ENCODE measurements around the gene ATG16L1. TPM values are rescaled to one million over a fixed set of nuclear protein-coding genes. Genes with fewer than 3 reads are reported as not detected.

ATG16L1 gene
- total RNA-seq, 1 experiment from 2014 or later = 20.2 TPM

- H3K36me3 ChIP-seq (ENCODE audit: insufficient read depth, low read length) = peaks cover 51% of the 10 kb centered on the region
- no peak overlapping the region for H3K27ac ChIP-seq (ENCODE audit: low read length)
- no peak overlapping the region for H3K4me2 ChIP-seq (ENCODE audit: low read depth, low read length, poor library complexity, severe bottlenecking)
- H3K4me3 ChIP-seq (ENCODE audit: low read length) = no peak overlapping the region
- H3K9me3 ChIP-seq (ENCODE audit: low read length) = no peaks in the 10 kb centered on the region
- H2AFZ ChIP-seq (ENCODE audit: low read length) = no peak overlapping the region
- H3K4me1 ChIP-seq (ENCODE audit: low read length) = no peaks in the 10 kb centered on the region
- no peaks in the 10 kb centered on the region for H4K20me1 ChIP-seq (ENCODE audit: insufficient read depth, low read depth, low read length)
- no peak overlapping the region for H3K9ac ChIP-seq (ENCODE audit: low read length)
- DNase-seq = no peak
- H3K79me2 ChIP-seq (ENCODE audit: low read length) = peaks cover 4% of the 10 kb centered on the region
- no peaks in the 10 kb centered on the region for H3K27me3 ChIP-seq (ENCODE audit: low read length)
- no peaks in the 10 kb centered on the region for H3K9me2 ChIP-seq (replicated peaks; ENCODE audit: insufficient read depth, low read length)
Measured at GRCh38 chr2:233289648-233290047, 38.2 kb downstream of the ATG16L1 start.

DNA sequence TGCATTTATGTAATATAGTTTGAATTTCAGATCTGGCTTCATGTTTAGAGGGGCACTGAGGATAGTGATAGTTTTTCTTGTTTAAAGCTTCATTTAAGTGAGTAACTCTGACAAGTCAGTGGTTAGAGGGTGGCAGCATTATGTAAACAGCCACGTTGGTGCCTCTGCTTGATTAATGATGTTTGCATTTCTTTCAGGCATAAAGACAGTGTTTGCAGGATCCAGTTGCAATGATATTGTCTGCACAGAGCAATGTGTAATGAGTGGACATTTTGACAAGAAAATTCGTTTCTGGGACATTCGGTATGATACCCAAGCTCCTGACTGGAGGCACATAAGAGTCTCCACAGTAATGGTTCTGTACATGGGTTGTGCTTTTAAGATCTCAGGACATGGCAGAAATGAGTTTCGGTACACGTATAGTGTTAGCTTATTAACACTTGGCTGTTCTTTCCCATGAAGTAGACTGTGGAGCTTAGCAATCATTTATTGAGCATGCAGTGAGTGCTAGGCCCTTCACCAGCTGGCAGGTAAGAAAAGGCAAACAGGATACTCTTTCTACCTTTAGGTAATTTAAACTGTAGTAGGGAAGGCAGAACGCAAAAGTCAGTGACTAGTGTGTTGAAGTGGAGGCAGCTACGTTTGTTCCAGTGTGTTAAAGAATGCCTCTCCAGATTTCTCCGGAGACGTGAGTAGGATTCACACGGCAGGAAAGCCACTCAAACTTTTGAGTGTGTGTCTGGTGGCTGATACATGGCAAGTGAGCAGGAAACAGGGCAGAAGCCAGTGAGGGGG is 38.8 kb downstream of the ATG16L1 start:
- H3K27ac ChIP-seq (ENCODE audit: low read length) = no peak overlapping the region
- H3K4me2 ChIP-seq (ENCODE audit: low read depth, low read length, poor library complexity, severe bottlenecking) = no peak overlapping the region
- no peaks in the 10 kb centered on the region for H3K9me3 ChIP-seq (ENCODE audit: low read length)
- no peak for DNase-seq
- no peaks in the 10 kb centered on the region for H3K27me3 ChIP-seq (ENCODE audit: low read length)
- H3K4me3 ChIP-seq (ENCODE audit: low read length) = no peak overlapping the region
- no peaks in the 10 kb centered on the region for H4K20me1 ChIP-seq (ENCODE audit: insufficient read depth, low read depth, low read length)
- no peaks in the 10 kb centered on the region for H3K4me1 ChIP-seq (ENCODE audit: low read length)
- H2AFZ ChIP-seq (ENCODE audit: low read length) = no peak overlapping the region
- H3K9me2 ChIP-seq (replicated peaks; ENCODE audit: insufficient read depth, low read length) = no peaks in the 10 kb centered on the region
- H3K9ac ChIP-seq (ENCODE audit: low read length) = no peak overlapping the region
- H3K79me2 ChIP-seq (ENCODE audit: low read length) = peaks cover 4% of the 10 kb centered on the region
- peaks cover 45% of the 10 kb centered on the region for H3K36me3 ChIP-seq (ENCODE audit: insufficient read depth, low read length)

GRCh38 chr2:233295891-233296290 is 44.4 kb downstream of the ATG16L1 start:
- H3K9me2 ChIP-seq (replicated peaks; ENCODE audit: insufficient read depth, low read length) = no peaks in the 10 kb centered on the region
- no peaks in the 10 kb centered on the region for H3K9me3 ChIP-seq (ENCODE audit: low read length)
- H3K27me3 ChIP-seq (ENCODE audit: low read length) = no peaks in the 10 kb centered on the region
- no peaks in the 10 kb centered on the region for H3K4me1 ChIP-seq (ENCODE audit: low read length)
- no peaks in the 10 kb centered on the region for H3K79me2 ChIP-seq (ENCODE audit: low read length)
- H3K9ac ChIP-seq (ENCODE audit: low read length) = no peak overlapping the region
- no peak overlapping the region for H3K4me2 ChIP-seq (ENCODE audit: low read depth, low read length, poor library complexity, severe bottlenecking)
- no peak overlapping the region for H3K27ac ChIP-seq (ENCODE audit: low read length)
- no peaks in the 10 kb centered on the region for H4K20me1 ChIP-seq (ENCODE audit: insufficient read depth, low read depth, low read length)
- H3K4me3 ChIP-seq (ENCODE audit: low read length) = no peak overlapping the region
- DNase-seq = no peak
- peaks cover 17% of the 10 kb centered on the region; the same call in 1 of the 2 replicates for H3K36me3 ChIP-seq (ENCODE audit: insufficient read depth, low read length)
- H2AFZ ChIP-seq (ENCODE audit: low read length) = no peak overlapping the region

DNA sequence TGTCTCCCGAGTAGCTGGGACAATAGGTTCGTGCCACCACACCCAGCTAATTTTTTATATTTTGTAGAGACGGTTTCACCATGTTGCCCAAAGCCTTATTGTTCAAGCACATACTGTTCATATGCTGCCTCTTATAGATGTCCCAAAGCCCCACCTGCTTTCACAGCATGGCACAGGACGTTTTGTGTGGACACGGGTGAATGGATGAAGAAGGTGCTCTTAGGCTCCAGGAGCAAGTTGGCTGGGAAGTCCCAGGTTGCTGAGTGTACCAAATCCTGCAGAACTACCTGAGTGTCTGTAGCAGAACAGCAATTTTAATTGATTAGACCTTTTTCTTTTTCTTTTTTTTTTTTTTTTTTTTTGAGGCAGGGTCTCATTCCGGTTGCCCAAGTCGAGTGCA is 45.6 kb downstream of the ATG16L1 start:
- Histone ChIP-seq H3K27me3 (ENCODE audit: low read length) (no peaks in the 10 kb centered on the region), H4K20me1 (ENCODE audit: insufficient read depth, low read depth, low read length) (no peaks in the 10 kb centered on the region), H3K4me3 (ENCODE audit: low read length) (no peak overlapping the region), H3K9me2 (replicated peaks; ENCODE audit: insufficient read depth, low read length) (no peaks in the 10 kb centered on the region), H3K79me2 (ENCODE audit: low read length) (no peaks in the 10 kb centered on the region), H3K27ac (ENCODE audit: low read length) (no peak overlapping the region), H3K9ac (ENCODE audit: low read length) (no peak overlapping the region), H2AFZ (ENCODE audit: low read length) (no peak overlapping the region), H3K36me3 (ENCODE audit: insufficient read depth, low read length) (0 out of 2 replicates have a peak, but pooled peaks cover 6% of the 10 kb centered on the region), H3K9me3 (ENCODE audit: low read length) (no peaks in the 10 kb centered on the region), H3K4me2 (ENCODE audit: low read depth, low read length, poor library complexity, severe bottlenecking) (no peak overlapping the region), H3K4me1 (ENCODE audit: low read length) (no peaks in the 10 kb centered on the region)
- DNase-seq = no peak

DNA sequence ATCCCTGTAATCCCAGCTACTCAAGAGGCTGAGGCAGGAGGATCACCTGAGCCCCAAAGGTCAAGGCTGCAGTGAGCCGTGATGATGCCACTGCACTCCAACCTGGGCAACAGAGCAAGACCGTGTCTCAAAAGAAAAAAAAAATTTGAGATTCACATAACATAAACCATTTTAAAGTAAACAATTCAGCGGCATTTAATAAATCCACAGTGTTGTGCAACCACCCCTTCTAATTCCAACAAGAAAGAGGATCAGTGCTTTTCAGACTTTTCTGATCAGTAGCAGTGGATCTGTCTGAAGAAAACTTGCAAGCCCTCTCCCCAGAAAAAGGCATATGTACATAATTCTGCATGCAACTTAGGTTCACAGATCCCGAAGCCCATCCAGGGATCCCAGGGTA is 48.9 kb downstream of the ATG16L1 start:
- H2AFZ ChIP-seq (ENCODE audit: low read length) = no peak overlapping the region
- H3K79me2 ChIP-seq (ENCODE audit: low read length) = no peaks in the 10 kb centered on the region
- DNase-seq = no peak
- no peaks in the 10 kb centered on the region for H4K20me1 ChIP-seq (ENCODE audit: insufficient read depth, low read depth, low read length)
- H3K27me3 ChIP-seq (ENCODE audit: low read length) = no peaks in the 10 kb centered on the region
- H3K4me2 ChIP-seq (ENCODE audit: low read depth, low read length, poor library complexity, severe bottlenecking) = no peak overlapping the region
- H3K9me3 ChIP-seq (ENCODE audit: low read length) = no peaks in the 10 kb centered on the region
- H3K4me3 ChIP-seq (ENCODE audit: low read length) = no peak overlapping the region
- no peak overlapping the region for H3K9ac ChIP-seq (ENCODE audit: low read length)
- H3K9me2 ChIP-seq (replicated peaks; ENCODE audit: insufficient read depth, low read length) = no peaks in the 10 kb centered on the region
- H3K4me1 ChIP-seq (ENCODE audit: low read length) = no peaks in the 10 kb centered on the region
- no peaks in the 10 kb centered on the region for H3K36me3 ChIP-seq (ENCODE audit: insufficient read depth, low read length)
- no peak overlapping the region for H3K27ac ChIP-seq (ENCODE audit: low read length)

DNA sequence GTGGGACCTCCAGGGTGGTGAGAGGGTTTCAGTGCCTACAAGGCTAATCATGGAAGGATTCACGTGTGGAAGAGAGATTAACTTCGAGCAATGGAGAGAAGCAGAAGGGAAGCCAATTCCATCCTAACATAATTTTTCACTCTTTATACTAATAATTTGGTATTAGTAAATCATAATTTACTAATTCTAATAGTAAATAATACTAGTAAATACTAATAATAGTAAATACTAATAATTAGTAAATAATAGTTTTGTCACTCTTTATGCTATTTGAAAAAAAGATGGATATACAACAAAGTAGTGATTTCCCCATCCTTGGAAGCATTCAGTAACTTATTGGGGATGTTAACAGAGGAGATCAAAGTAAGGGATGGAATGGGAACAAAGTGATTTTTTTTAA is 49.8 kb downstream of the ATG16L1 start:
- DNase-seq = no peak
- no peak overlapping the region for H3K9ac ChIP-seq (ENCODE audit: low read length)

GRCh38 chr2:233301811-233302210 is 50.3 kb downstream of the ATG16L1 start:
- Histone ChIP-seq H3K9me2 (replicated peaks; ENCODE audit: insufficient read depth, low read length) (no peaks in the 10 kb centered on the region), H3K27me3 (ENCODE audit: low read length) (no peaks in the 10 kb centered on the region), H3K79me2 (ENCODE audit: low read length) (no peaks in the 10 kb centered on the region), H3K9ac (ENCODE audit: low read length) (no peak overlapping the region), H3K4me1 (ENCODE audit: low read length) (no peaks in the 10 kb centered on the region), H4K20me1 (ENCODE audit: insufficient read depth, low read depth, low read length) (no peaks in the 10 kb centered on the region), H2AFZ (ENCODE audit: low read length) (no peak overlapping the region), H3K36me3 (ENCODE audit: insufficient read depth, low read length) (no peaks in the 10 kb centered on the region), H3K4me2 (ENCODE audit: low read depth, low read length, poor library complexity, severe bottlenecking) (no peak overlapping the region), H3K27ac (ENCODE audit: low read length) (no peak overlapping the region), H3K9me3 (ENCODE audit: low read length) (no peaks in the 10 kb centered on the region), H3K4me3 (ENCODE audit: low read length) (no peak overlapping the region)
- DNase-seq = no peak

More for the DNA sequence above, 49.8 kb downstream of the ATG16L1 start:
- Histone ChIP-seq H3K4me1 (ENCODE audit: low read length) (no peaks in the 10 kb centered on the region), H3K79me2 (ENCODE audit: low read length) (no peaks in the 10 kb centered on the region), H3K4me2 (ENCODE audit: low read depth, low read length, poor library complexity, severe bottlenecking) (no peak overlapping the region), H4K20me1 (ENCODE audit: insufficient read depth, low read depth, low read length) (no peaks in the 10 kb centered on the region), H3K27ac (ENCODE audit: low read length) (no peak overlapping the region), H3K36me3 (ENCODE audit: insufficient read depth, low read length) (no peaks in the 10 kb centered on the region), H2AFZ (ENCODE audit: low read length) (no peak overlapping the region), H3K9me2 (replicated peaks; ENCODE audit: insufficient read depth, low read length) (no peaks in the 10 kb centered on the region), H3K4me3 (ENCODE audit: low read length) (no peak overlapping the region), H3K27me3 (ENCODE audit: low read length) (no peaks in the 10 kb centered on the region), H3K9me3 (ENCODE audit: low read length) (no peaks in the 10 kb centered on the region)

DNA sequence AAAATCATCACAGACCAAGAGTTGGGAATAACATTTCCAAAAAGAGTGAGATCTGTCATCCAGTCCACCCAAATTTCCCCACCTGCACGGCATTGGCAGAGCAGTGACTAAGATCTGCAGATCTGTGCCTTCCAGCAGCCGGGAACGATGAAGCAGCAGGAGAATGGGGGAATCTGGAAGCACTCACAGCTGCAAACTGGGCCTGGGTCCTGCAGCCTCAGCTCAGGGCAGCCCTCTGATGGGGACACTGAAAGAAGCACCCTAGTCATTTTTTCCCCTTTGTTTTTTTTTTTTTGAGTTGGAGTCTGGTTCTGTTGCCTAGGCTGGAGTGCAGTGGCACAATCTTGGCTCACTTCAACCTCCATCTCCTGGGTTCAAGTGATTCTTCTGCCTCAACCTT is 51.8 kb downstream of the ATG16L1 start:
- Histone ChIP-seq H3K36me3 (ENCODE audit: insufficient read depth, low read length) (no peaks in the 10 kb centered on the region), H2AFZ (ENCODE audit: low read length) (no peak overlapping the region)
- no peak for DNase-seq

More for the DNA sequence above, 51.8 kb downstream of the ATG16L1 start:
- Histone ChIP-seq H3K4me3 (ENCODE audit: low read length) (no peak overlapping the region), H3K4me2 (ENCODE audit: low read depth, low read length, poor library complexity, severe bottlenecking) (no peak overlapping the region), H3K9me3 (ENCODE audit: low read length) (no peaks in the 10 kb centered on the region), H3K4me1 (ENCODE audit: low read length) (no peaks in the 10 kb centered on the region), H3K27ac (ENCODE audit: low read length) (no peak overlapping the region), H3K9ac (ENCODE audit: low read length) (no peak overlapping the region), H4K20me1 (ENCODE audit: insufficient read depth, low read depth, low read length) (no peaks in the 10 kb centered on the region), H3K27me3 (ENCODE audit: low read length) (no peaks in the 10 kb centered on the region), H3K79me2 (ENCODE audit: low read length) (no peaks in the 10 kb centered on the region), H3K9me2 (replicated peaks; ENCODE audit: insufficient read depth, low read length) (no peaks in the 10 kb centered on the region)
